HG03280 (cell line): ENCODE data around the gene PLEKHA3.
"Not testable (repeated sequence)": the region's sequence is repeated elsewhere in the genome, so short reads cannot be mapped to it uniquely, and the experiment has no call there.

Experiments
- ATAC-seq: cut with Tn5 transposase; IDR thresholded peaks from one replicate; pipeline ENCODE4 v1.9.1; 2021; ENCODE audit warnings: mild to moderate bottlenecking, moderate library complexity; ENCODE audit not compliant: unreplicated experiment

The PLEKHA3 gene

GRCh38 chr2:178480227-178481181 is at the start of gene PLEKHA3:
Gene PLEKHA3, plus strand, starts transcription at chr2:178480457. Its CDS starts 413 bp downstream, at chr2:178480870.
- ATAC-seq = peak; percentile 62

GRCh38 chr2:178436662-178437061 is 43.6 kb upstream of the PLEKHA3 start:
- ATAC-seq = no peak

GRCh38 chr2:178441426-178441825 is 38.8 kb upstream of the PLEKHA3 start:
- no peak for ATAC-seq

GRCh38 chr2:178448968-178449661 is 31.1 kb upstream of the PLEKHA3 start:
- ATAC-seq = no peak

GRCh38 chr2:178449700-178450523 is 30.3 kb upstream of the PLEKHA3 start:
- peak; percentile 9 for ATAC-seq

GRCh38 chr2:178450524-178450773 is 29.8 kb upstream of the PLEKHA3 start:
- peak; percentile 54 for ATAC-seq

GRCh38 chr2:178450774-178451525 is 29.3 kb upstream of the PLEKHA3 start, which contains the start of the genes PJVK and PRKRA:
Gene PJVK, plus strand, starts transcription at chr2:178451378. Its CDS starts 2,032 bp downstream, at chr2:178453410.
Gene PRKRA, minus strand, starts transcription at chr2:178451175. Its CDS starts 145 bp downstream, at chr2:178451030.
- peak; percentile 86 for ATAC-seq

- ATAC-seq = no peak
Observed at GRCh38 chr2:178452334-178452733, 27.9 kb upstream of the PLEKHA3 start.

- ATAC-seq = no peak
Observed at GRCh38 chr2:178452870-178453269, 27.4 kb upstream of the PLEKHA3 start.

- no peak for ATAC-seq
Observed at GRCh38 chr2:178455947-178456346, 24.3 kb upstream of the PLEKHA3 start.

GRCh38 chr2:178457390-178457886 is 22.8 kb upstream of the PLEKHA3 start:
- no peak for ATAC-seq

- ATAC-seq = no peak
Observed at GRCh38 chr2:178469219-178469849, 10.9 kb upstream of the PLEKHA3 start.

- not testable (repeated sequence) for ATAC-seq
Observed at GRCh38 chr2:178471313-178471712, 8.9 kb upstream of the PLEKHA3 start.

- ATAC-seq = no peak
Observed at GRCh38 chr2:178473373-178473772, 6.9 kb upstream of the PLEKHA3 start.

- no peak for ATAC-seq
Observed at GRCh38 chr2:178473931-178474330, 6.3 kb upstream of the PLEKHA3 start.

GRCh38 chr2:178474560-178474959 is 5.7 kb upstream of the PLEKHA3 start:
- no peak for ATAC-seq

GRCh38 chr2:178476477-178476876 is 3.8 kb upstream of the PLEKHA3 start:
- no peak for ATAC-seq

- ATAC-seq = no peak
Observed at GRCh38 chr2:178477443-178478129, 2.7 kb upstream of the PLEKHA3 start.

GRCh38 chr2:178478130-178478438 is 2.2 kb upstream of the PLEKHA3 start:
- peak; percentile 5 for ATAC-seq
